Right lobe of liver (tissue), 6 donors: Measurements from ENCODE around the gene CACNA1C. TPM values are rescaled to one million over a fixed set of nuclear protein-coding genes. Genes with fewer than 3 reads are reported as not detected.

ENCODE experiments used
- ATAC-seq, 4 donors: fragments of 200-7000 bp; cut with Tn5 transposase; one replicate each; pipeline ENCODE4 v1.9.1; 2020; ENCODE audit warnings: mild to moderate bottlenecking in 4 of 4, moderate library complexity in 4 of 4
- DNase-seq, 3 donors: peaks; one replicate each; pipeline ENCODE4 v3.0.0-alpha.2; 2020
- H3K27ac ChIP-seq, 3 donors: fragments of 200-600 bp; one replicate each; pipeline ENCODE4 v1.8.0; 2022
- H3K27me3 ChIP-seq, 2 donors: fragments of 200-600 bp; one replicate each; pipeline ENCODE4 v1.8.0; 2022
- H3K36me3 ChIP-seq, 4 donors: fragments of 200-600 bp; sonication (generic) in 1 of 4; one replicate each; pipeline versions ENCODE4 v1.5.1 to v1.8.0; 2017 to 2022; ENCODE audit warnings: control low read depth in 1 of 4
- H3K4me1 ChIP-seq, 4 donors: fragments of 200-600 bp; sonication (generic) in 1 of 4; one replicate each; pipeline versions ENCODE4 v1.5.1 to v1.8.0; 2017 to 2022; ENCODE audit warnings: control low read depth in 1 of 4
- H3K4me3 ChIP-seq, 3 donors: fragments of 200-600 bp; one replicate each; pipeline ENCODE4 v1.8.0; 2022
- H3K9me3 ChIP-seq, 4 donors: fragments of 200-600 bp; sonication (generic) in 1 of 4; one replicate each; pipeline versions ENCODE4 v1.5.1 to v1.8.0; 2017 to 2022; ENCODE audit warnings: control low read depth in 1 of 4
- POLR2A ChIP-seq: fragments of 450-650 bp; IDR thresholded peaks from one replicate; pipeline ENCODE4 v1.6.1; 2017; ENCODE audit warnings: antibody characterized with exemption, mild to moderate bottlenecking
- WGBS: methylation state at CpG from one replicate; pipeline ENCODE4 v1.1.6; 2018; ENCODE audit warnings: low coverage, low lambda C conversion rate; ENCODE audit not compliant: insufficient coverage; ENCODE audit errors: missing lambda C conversion rate; 5-methylcytosine and 5-hydroxymethylcytosine counted together
- intact Hi-C, 2 donors: fragments of 100-400 bp; cut with DNase I; formaldehyde crosslinking; loops; one replicate each; pipeline versions ENCODE4 v1.11.2 to v1.14.1; 2022
- total RNA-seq, 6 experiments: library from RNA; depleted of rRNA in 2 of 6; stranded (reverse); fragments of >200 nt in 2 of 6; fragmentation: NEBNext Ultra II Directional in 3 of 6; extraction: Animal tissue kit (Norgen Biotek cat#: 25700) in 3 of 6; gene quantifications; one replicate each; pipeline versions ENCODE4 v1.1.0 to v1.2.4, GENCODE V29; 2016 to 2023
- TF ChIP-seq, protein P1 (sequence below), 4 donors: fragments of 200-600 bp in 3 of 4; fragments of 450-650 bp in 1 of 4; IDR thresholded peaks; one replicate each; pipeline versions ENCODE4 v1.5.1 to v1.8.0; 2016 to 2022; ENCODE audit warnings: antibody characterized with exemption in 4 of 4, mild to moderate bottlenecking in 2 of 4
- donor health status: DM: no; HTN: yes; CAD: no.
- donor health status: DM: no; HTN: no; CAD: no.
- donor health status: DM: no; HTN: no; CAD: no.
- donor health status: DM: no; HTN: yes; CAD: no.
- donor health status: DM: no; HTN: yes; CAD: no.

The CACNA1C gene
- total RNA-seq, 6 experiments from 2014 or later = 0.18 to 1.0 (median 0.57) TPM

DNA sequence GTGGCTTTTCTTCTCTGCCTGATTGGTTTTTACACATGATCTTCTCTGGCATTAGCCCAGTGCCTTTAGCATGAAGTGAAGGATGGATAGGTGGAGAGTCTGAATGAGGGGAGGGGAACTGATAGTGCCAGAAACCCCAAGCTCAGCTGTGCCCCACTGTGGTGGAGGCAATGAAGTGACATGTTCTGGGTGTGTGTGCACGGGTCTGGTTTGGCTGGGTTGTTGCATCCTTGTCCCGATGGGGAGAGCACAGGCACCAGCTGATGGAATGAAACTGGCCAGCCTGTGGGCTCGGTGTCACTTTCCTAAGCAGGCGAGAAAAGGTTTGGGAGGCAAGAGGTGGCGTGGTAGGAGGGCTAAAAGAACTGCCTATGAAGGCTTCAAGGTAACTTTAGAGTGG, 65.3 kb downstream of the CACNA1C start:
- H3K36me3 ChIP-seq = no peaks in the 10 kb centered on the region
- intact Hi-C loops = no loop called here
- H3K27me3 ChIP-seq = no peaks in the 10 kb centered on the region
- ATAC-seq = peak in 1 of 4 donors; percentile 19
- no peak overlapping the region for H3K4me3 ChIP-seq
- H3K4me1 ChIP-seq = no peaks in the 10 kb centered on the region
- WGBS = 72% methylated on average over 4 of the region's 5 CpGs
- no peaks in the 10 kb centered on the region for H3K9me3 ChIP-seq
- no peak for DNase-seq
- H3K27ac ChIP-seq = no peak overlapping the region
- no peak for TF ChIP-seq POLR2A
- TF ChIP-seq, protein P1, sequence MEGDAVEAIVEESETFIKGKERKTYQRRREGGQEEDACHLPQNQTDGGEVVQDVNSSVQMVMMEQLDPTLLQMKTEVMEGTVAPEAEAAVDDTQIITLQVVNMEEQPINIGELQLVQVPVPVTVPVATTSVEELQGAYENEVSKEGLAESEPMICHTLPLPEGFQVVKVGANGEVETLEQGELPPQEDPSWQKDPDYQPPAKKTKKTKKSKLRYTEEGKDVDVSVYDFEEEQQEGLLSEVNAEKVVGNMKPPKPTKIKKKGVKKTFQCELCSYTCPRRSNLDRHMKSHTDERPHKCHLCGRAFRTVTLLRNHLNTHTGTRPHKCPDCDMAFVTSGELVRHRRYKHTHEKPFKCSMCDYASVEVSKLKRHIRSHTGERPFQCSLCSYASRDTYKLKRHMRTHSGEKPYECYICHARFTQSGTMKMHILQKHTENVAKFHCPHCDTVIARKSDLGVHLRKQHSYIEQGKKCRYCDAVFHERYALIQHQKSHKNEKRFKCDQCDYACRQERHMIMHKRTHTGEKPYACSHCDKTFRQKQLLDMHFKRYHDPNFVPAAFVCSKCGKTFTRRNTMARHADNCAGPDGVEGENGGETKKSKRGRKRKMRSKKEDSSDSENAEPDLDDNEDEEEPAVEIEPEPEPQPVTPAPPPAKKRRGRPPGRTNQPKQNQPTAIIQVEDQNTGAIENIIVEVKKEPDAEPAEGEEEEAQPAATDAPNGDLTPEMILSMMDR (IDR thresholded peaks at IDR 0.05) = no peak

DNA sequence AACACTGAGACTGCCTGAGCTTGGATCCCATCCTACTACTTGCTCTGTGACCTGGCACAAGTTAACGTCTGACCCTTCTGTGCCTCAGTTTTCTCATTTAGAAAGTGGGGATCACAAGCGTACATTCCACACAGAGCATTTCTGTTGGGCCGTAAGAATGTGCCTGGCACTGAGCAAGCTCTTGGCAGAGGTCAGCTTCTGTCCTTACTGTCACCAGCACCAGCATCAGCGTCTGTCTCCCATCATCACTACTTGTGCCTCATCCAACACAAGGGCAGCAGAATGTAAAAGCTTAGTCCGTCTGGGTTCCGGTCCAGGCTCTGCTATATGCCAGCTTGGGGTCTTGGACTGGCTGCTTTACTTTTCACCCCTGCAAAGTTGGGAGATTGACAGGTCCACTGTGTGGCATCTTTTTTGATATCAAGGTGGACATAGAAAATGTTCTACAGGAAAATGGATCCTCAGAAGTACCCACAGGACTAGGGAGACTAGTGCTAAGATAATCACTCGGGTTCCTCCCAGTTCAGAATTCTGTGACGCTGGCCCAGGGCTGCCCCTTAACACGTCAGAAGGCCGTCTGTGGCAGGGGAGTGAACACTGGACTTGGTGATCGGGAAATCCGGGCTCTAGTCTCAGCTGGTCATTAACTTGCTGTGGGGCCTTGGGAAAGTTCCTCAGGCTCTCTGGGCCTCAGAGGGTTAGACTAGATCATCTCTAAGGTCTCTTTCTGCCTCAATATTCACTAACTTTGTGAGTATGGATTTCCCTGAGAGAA, 65.9 kb downstream of the CACNA1C start:
- Histone ChIP-seq H3K9me3 (no peaks in the 10 kb centered on the region), H3K36me3 (no peaks in the 10 kb centered on the region), H3K4me1 (no peaks in the 10 kb centered on the region), H3K4me3 (no peak overlapping the region), H3K27me3 (no peaks in the 10 kb centered on the region), H3K27ac (no peak overlapping the region)
- ATAC-seq (no peak), DNase-seq (no peak)
- intact Hi-C loops = no loop called here
- WGBS = 76% methylated on average over 2 of the region's 12 CpGs
- TF ChIP-seq, protein P1 (IDR thresholded peaks at IDR 0.05) = no peak
- no peak for TF ChIP-seq POLR2A

DNA sequence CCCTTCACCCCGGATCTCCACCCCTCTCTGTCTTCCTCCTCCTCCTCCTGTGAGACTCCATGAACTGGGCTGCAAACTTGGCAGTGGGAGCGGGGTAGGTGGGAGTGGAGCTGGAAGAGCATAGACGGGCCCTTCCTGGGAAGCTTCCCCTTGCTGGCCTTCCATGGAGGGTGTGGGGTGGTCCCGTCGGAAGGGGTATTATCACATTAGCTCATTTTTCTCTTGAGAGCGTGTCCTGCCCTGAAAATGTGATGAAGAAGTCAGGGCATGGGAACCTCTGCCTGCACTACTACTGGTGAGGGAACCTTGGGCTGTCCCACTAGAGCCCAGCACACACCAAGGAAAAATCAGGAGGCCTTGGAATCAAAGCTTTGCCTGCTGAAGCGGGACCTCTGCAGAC, 66.5 kb downstream of the CACNA1C start:
- Histone ChIP-seq H3K27ac (no peak overlapping the region), H3K4me1 (no peaks in the 10 kb centered on the region), H3K9me3 (no peaks in the 10 kb centered on the region), H3K36me3 (no peaks in the 10 kb centered on the region), H3K4me3 (no peak overlapping the region), H3K27me3 (no peaks in the 10 kb centered on the region)
- no peak for DNase-seq
- intact Hi-C loops = no loop called here
- no peak for TF ChIP-seq POLR2A
- TF ChIP-seq, protein P1 (IDR thresholded peaks at IDR 0.05) = no peak
- no peak for ATAC-seq
- WGBS = 40% methylated on average over 4 of the region's 7 CpGs

DNA sequence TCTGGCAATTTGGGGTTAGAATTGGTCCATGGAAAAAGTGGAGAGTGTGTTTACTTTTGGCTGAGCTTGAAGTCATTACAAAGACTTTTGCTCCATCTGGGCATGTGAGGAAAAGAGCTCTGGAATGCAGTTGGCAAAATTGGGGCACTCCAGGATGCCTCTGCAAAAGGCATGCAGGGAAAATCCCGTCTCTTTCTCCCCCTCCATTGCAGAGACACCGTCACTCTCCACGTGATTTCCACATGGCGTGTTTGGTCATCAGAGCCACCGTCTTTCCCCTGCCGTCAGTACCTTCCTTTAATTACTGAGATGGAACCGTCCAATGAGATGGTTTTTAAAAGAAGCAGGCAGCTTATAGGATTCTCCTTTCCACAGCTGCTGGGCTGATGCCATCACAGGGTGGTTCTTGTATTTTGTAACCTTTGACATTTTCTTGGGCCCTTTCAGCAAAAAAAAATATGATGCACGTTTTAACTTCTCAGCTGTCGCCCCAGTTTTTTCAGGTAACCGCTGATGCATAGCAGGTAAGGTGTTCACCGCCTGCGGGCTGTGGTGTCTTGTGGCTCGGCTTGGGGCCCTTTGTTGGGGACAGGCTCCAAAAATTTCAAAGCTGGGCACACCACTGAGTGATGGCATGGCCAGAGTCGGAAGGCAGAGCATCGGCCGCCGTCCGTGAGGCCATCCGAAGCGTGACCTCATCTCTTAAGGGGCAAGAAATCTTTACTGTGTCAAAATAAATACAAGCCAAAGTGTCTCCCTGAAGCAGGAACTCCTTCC, 68.4 kb downstream of the CACNA1C start:
- WGBS = 75% methylated on average over 13 of the region's 20 CpGs
- Histone ChIP-seq H3K4me3 (no peak overlapping the region), H3K36me3 (no peaks in the 10 kb centered on the region), H3K27me3 (no peaks in the 10 kb centered on the region), H3K4me1 (no peaks in the 10 kb centered on the region), H3K27ac (no peak overlapping the region), H3K9me3 (no peaks in the 10 kb centered on the region)
- TF ChIP-seq POLR2A = no peak
- TF ChIP-seq, protein P1 (IDR thresholded peaks at IDR 0.05) = no peak
- ATAC-seq (no peak), DNase-seq (no peak)
- intact Hi-C loops = no loop called here
